ENCODE measurements around the gene CTCFL.

DNA sequence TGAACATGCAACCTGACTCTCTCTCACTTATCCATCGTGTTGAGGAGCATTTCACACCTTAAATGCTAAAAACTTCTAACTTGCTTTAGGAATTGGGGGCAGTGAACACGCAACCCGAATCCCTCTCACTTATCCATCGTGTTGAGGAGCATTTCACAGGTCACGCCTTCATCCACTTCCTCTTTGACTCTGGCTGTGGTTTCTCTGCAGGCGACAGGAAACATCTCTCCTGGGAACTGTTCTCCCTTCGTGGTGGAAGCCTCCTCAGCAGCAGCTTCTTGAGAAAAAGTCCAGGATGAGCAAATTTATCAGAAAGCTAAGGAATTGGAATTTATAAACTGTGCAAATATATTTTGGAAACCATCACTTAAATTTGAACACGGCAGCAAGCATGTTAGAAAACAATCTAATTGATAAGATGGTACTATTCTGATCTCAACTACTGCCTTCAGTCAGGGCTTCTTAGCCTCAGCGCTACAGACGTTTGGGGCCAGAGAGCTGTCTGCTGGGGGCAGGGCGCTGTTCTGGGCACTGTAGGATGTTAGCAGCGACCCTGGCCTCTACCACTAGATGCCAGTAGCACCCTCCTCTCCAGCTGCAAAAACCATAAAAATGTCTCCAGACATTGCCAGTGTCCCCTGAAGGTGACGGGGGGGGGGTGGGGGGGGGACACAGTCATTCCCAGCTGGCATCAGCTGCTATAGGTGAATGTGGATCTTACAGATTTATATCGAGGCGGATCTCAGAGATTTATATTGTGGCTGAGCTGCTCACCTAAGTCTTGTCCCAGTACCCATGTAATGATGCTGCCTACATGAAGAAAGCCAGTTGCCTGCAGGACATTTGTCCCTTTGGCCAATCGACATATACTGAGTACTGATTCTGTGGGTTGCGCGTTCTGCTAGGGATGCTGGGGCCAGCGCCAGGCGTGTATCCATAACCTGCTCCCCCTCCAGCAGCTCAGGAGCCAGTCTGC lies 26.2 kb downstream of the CTCFL start:
- TF ChIP-seq, protein P1, sequence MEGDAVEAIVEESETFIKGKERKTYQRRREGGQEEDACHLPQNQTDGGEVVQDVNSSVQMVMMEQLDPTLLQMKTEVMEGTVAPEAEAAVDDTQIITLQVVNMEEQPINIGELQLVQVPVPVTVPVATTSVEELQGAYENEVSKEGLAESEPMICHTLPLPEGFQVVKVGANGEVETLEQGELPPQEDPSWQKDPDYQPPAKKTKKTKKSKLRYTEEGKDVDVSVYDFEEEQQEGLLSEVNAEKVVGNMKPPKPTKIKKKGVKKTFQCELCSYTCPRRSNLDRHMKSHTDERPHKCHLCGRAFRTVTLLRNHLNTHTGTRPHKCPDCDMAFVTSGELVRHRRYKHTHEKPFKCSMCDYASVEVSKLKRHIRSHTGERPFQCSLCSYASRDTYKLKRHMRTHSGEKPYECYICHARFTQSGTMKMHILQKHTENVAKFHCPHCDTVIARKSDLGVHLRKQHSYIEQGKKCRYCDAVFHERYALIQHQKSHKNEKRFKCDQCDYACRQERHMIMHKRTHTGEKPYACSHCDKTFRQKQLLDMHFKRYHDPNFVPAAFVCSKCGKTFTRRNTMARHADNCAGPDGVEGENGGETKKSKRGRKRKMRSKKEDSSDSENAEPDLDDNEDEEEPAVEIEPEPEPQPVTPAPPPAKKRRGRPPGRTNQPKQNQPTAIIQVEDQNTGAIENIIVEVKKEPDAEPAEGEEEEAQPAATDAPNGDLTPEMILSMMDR (IDR thresholded peaks at IDR 0.05 in 8 of 11, conservative IDR thresholded peaks at IDR 0.05 in 3 of 11), result peak in 7 of 11 experiments; percentile 16 to 56 (median 41)
- TF ChIP-seq POLR2AphosphoS5 (IDR thresholded peaks at IDR 0.05), result no peak

Measured in spleen (tissue), 7 donors.